Measurements from ENCODE around the gene ST3GAL5.

Gene ST3GAL5

GRCh38 chr2:85850451-85850850 is 38.3 kb downstream of the ST3GAL5 start:
- Histone ChIP-seq H3K4me1 (ENCODE audit: low read length) (peaks cover 17% of the 10 kb centered on the region), H3K36me3 (replicated peaks; ENCODE audit: insufficient read depth, low read length) (peaks cover 5% of the 10 kb centered on the region; the same call in 1 of the 2 replicates), H3K79me2 (ENCODE audit: low read length) (peaks cover 51% of the 10 kb centered on the region), H3K27me3 (replicated peaks; ENCODE audit: insufficient read depth, low read length) (no peaks in the 10 kb centered on the region), H3K9ac (ENCODE audit: low read length) (no peak overlapping the region), H3K4me2 (ENCODE audit: low read depth, low read length) (no peak overlapping the region), H3F3A (ENCODE audit: insufficient read depth, low read length) (peaks cover 16% of the 10 kb centered on the region; the same call in 1 of the 2 replicates), H3K27ac (ENCODE audit: low read length) (no peak overlapping the region), H3K9me2 (replicated peaks; ENCODE audit: insufficient read depth, low read length) (no peaks in the 10 kb centered on the region), H2AFZ (ENCODE audit: low read length) (no peak overlapping the region), H4K20me1 (ENCODE audit: insufficient read depth, low read length) (no peaks in the 10 kb centered on the region), H3K4me3 (ENCODE audit: low read length) (no peak overlapping the region), H3K9me3 (replicated peaks; ENCODE audit: insufficient read depth, low read length) (no peaks in the 10 kb centered on the region)
- TF ChIP-seq EZH2phosphoT487 (IDR thresholded peaks at IDR 0.05; ENCODE audit: low read length) (no peak), EZH2 (optimal IDR thresholded peaks at IDR 0.05; ENCODE audit: low read depth, low read length) (no peak)
- TF ChIP-seq, protein P1, sequence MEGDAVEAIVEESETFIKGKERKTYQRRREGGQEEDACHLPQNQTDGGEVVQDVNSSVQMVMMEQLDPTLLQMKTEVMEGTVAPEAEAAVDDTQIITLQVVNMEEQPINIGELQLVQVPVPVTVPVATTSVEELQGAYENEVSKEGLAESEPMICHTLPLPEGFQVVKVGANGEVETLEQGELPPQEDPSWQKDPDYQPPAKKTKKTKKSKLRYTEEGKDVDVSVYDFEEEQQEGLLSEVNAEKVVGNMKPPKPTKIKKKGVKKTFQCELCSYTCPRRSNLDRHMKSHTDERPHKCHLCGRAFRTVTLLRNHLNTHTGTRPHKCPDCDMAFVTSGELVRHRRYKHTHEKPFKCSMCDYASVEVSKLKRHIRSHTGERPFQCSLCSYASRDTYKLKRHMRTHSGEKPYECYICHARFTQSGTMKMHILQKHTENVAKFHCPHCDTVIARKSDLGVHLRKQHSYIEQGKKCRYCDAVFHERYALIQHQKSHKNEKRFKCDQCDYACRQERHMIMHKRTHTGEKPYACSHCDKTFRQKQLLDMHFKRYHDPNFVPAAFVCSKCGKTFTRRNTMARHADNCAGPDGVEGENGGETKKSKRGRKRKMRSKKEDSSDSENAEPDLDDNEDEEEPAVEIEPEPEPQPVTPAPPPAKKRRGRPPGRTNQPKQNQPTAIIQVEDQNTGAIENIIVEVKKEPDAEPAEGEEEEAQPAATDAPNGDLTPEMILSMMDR (IDR thresholded peaks at IDR 0.05; ENCODE audit: low read length) = no peak
- no peak for DNase-seq

- no peaks in the 10 kb centered on the region for H3K27me3 ChIP-seq (replicated peaks; ENCODE audit: insufficient read depth, low read length)
- TF ChIP-seq, protein P1 (IDR thresholded peaks at IDR 0.05; ENCODE audit: low read length) = no peak
- no peak for TF ChIP-seq EZH2 (optimal IDR thresholded peaks at IDR 0.05; ENCODE audit: low read depth, low read length)
- TF ChIP-seq EZH2phosphoT487 (IDR thresholded peaks at IDR 0.05; ENCODE audit: low read length) = no peak
- H3K4me3 ChIP-seq (ENCODE audit: low read length) = no peak overlapping the region
- no peak overlapping the region for H2AFZ ChIP-seq (ENCODE audit: low read length)
- no peak overlapping the region for H3K9ac ChIP-seq (ENCODE audit: low read length)
- H4K20me1 ChIP-seq (ENCODE audit: insufficient read depth, low read length) = no peaks in the 10 kb centered on the region
- no peaks in the 10 kb centered on the region for H3K9me2 ChIP-seq (replicated peaks; ENCODE audit: insufficient read depth, low read length)
- no peak overlapping the region for H3K4me2 ChIP-seq (ENCODE audit: low read depth, low read length)
- no peak for DNase-seq
- no peaks in the 10 kb centered on the region for H3F3A ChIP-seq (ENCODE audit: insufficient read depth, low read length)
- no peaks in the 10 kb centered on the region for H3K4me1 ChIP-seq (ENCODE audit: low read length)
- H3K27ac ChIP-seq (ENCODE audit: low read length) = no peak overlapping the region
- peaks cover 11% of the 10 kb centered on the region for H3K36me3 ChIP-seq (replicated peaks; ENCODE audit: insufficient read depth, low read length)
- peaks cover 20% of the 10 kb centered on the region for H3K79me2 ChIP-seq (ENCODE audit: low read length)
- H3K9me3 ChIP-seq (replicated peaks; ENCODE audit: insufficient read depth, low read length) = no peaks in the 10 kb centered on the region
Observed at GRCh38 chr2:85847051-85847588, 41.7 kb downstream of the ST3GAL5 start.

- H3K4me2 ChIP-seq (ENCODE audit: low read depth, low read length) = no peak overlapping the region
- no peaks in the 10 kb centered on the region for H3K27me3 ChIP-seq (replicated peaks; ENCODE audit: insufficient read depth, low read length)
- H3K9ac ChIP-seq (ENCODE audit: low read length) = no peak overlapping the region
- TF ChIP-seq EZH2 (optimal IDR thresholded peaks at IDR 0.05; ENCODE audit: low read depth, low read length) (no peak), EZH2phosphoT487 (IDR thresholded peaks at IDR 0.05; ENCODE audit: low read length) (no peak)
- TF ChIP-seq, protein P1 (IDR thresholded peaks at IDR 0.05; ENCODE audit: low read length) = no peak
- peaks cover 13% of the 10 kb centered on the region for H3K79me2 ChIP-seq (ENCODE audit: low read length)
- H3K36me3 ChIP-seq (replicated peaks; ENCODE audit: insufficient read depth, low read length) = peaks cover 8% of the 10 kb centered on the region
- no peak overlapping the region for H2AFZ ChIP-seq (ENCODE audit: low read length)
- no peak overlapping the region for H3K4me3 ChIP-seq (ENCODE audit: low read length)
- no peaks in the 10 kb centered on the region for H4K20me1 ChIP-seq (ENCODE audit: insufficient read depth, low read length)
- H3F3A ChIP-seq (ENCODE audit: insufficient read depth, low read length) = no peaks in the 10 kb centered on the region
- no peaks in the 10 kb centered on the region for H3K9me2 ChIP-seq (replicated peaks; ENCODE audit: insufficient read depth, low read length)
- no peaks in the 10 kb centered on the region for H3K4me1 ChIP-seq (ENCODE audit: low read length)
- no peak overlapping the region for H3K27ac ChIP-seq (ENCODE audit: low read length)
- H3K9me3 ChIP-seq (replicated peaks; ENCODE audit: insufficient read depth, low read length) = no peaks in the 10 kb centered on the region
- no peak for DNase-seq
Observed at GRCh38 chr2:85846411-85846810, 42.4 kb downstream of the ST3GAL5 start.
